GM18873 (cell line): ENCODE results near the gene ITGAL.
A peak's percentile ranks its signal among the peaks of the same experiment; 100 is the strongest.
"Not testable (repeated sequence)": the region's sequence is repeated elsewhere in the genome, so short reads cannot be mapped to it uniquely, and the experiment has no call there.

Source experiments
- ATAC-seq: cut with Tn5 transposase; IDR thresholded peaks from one replicate; pipeline ENCODE4 v1.9.1; 2021; ENCODE audit warnings: mild to moderate bottlenecking, moderate library complexity, moderate number of reproducible peaks; ENCODE audit not compliant: unreplicated experiment, low FRiP score

Gene ITGAL

DNA sequence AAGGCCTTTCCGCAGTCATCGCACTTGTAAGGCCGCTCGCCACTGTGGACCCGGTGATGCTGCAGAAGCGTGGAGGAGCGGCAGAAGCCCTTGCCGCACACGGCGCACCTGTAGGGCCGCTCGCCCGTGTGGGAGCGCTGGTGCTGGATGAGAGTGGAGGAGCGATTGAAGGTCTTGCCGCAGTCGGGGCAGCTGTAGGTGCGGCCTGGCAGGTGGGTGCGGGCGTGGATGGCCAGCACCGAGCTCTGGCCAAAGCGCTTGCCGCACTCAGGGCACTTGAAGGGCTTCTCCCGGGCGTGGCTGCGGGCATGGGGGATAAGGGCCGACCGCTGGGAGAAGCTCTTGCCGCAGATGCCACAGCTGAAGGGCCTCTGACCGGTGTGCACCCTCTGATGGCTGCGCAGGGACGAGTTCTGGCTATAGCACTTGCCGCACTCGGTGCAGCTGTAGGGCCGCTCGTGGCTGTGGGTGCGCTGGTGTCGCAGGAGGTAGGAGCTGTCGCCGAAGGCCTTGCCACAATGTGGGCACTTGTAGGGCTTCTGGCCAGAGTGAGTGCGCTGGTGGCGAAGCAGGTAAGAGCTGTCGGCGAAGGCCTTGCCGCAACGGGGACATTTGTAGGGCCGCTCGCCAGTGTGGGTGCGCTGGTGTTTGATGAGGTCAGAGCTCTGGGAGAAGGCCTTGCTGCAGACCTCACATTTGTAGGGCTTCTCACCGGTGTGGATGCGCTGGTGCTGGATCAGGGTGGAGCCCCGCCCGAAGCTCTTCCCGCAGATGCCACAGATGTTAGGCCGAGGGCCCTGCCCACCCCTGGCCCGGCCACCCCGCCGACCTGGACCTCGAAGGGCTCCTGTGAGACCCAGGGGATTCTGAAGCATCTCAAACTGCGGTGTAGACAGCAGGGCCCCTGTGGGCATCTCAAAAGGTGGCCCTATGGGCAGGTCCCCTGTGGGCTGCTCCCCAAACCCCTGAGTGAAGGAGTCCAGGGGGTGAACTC lies 52.3 kb downstream of the ITGAL start:
- ATAC-seq, result no peak

DNA sequence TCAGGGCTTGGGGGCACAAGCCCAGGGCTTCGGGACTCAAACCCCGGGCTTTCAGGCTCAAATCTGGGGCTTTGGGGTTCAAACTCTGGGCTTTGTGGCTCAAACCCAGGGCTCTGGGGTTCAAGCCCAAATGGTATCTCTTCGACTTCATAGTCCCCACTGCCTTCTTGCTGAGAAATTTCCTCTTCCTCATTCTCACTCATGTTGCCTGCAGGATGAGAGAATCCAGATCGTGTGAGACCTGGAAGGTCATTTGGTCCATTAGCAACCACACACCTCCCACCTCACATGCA lies 53.2 kb downstream of the ITGAL start:
- no peak for ATAC-seq

DNA sequence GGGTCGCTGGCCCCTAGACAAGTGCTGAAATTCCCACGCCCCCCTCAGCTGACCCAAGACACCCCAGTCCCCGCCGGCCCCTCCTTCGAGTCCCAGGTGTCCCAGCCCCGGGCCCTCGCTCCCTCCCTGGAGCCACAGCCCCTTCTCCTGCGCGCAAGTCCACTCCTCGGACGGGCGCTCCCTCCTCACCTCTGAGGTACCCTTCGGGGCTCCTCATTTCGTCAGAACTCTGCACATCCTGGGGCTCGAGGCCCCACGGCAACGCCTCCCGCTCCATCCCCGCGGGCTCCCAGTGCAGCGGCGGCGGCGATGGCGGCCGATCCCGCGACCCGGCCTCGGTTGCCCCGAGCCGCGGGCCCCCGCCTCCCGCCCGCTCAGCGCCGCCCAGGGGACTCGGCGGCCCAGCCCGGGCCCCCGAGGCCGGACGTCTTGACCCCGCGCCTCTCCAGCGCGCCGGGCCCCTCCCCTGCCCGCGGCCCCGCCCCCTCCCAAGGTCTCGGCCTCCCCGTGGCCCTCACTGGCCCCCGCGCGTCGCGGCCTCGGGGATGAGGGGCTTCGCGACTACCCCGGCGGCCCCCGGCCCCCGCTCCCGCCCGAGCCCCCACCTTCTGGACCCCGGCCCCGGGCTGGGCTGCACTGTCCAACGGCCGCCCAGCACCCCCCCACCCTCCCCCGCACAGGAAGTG lies 53.7 kb downstream of the ITGAL start, which contains the start of gene ZNF768:
Gene ZNF768, minus strand, starts transcription at position 430 of the 686 bp plus-strand sequence. Its CDS starts 153 bp downstream, at position 277.
- ATAC-seq, result no peak

DNA sequence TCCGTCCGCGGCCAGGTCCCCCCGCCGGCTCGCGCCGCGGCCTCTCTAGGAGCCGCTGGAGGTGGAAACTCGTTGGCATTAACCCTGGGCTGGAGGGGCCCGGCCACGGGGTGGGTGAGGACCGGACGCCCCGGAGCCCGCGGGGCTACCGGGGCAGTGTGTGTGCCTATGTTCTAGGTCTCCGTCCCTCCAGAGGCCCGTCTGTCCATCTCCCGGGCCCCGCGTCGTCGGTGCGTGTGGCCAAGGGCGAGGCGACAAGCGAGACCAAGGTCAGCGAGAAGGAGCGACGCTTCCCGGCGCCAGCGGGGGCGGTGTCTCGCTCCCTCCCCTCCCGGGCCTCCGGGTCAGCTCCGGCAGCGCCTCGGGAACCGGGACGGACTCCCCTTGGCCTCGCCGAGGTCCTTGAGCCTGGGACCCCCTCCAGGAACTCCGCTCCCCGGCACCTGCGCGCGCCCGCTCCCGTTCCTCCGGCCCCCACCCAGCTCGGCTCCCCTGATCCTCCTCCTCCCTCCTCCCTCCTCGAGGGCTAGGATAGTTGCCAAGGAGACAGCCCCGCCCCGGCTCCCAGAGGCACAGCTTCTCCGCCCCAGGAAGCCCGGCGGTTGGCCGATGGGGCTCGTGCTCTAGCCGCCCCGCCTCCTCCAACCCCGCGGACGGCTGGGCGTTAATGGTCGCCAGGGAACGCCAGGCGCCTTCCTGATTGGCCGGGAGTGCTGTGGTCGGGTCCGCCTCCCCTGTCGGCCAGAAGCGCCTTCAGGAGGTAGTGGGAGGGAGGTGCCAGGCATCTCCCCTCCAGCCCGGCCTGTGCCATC lies 54.5 kb downstream of the ITGAL start:
- ATAC-seq, result peak; percentile 69

DNA sequence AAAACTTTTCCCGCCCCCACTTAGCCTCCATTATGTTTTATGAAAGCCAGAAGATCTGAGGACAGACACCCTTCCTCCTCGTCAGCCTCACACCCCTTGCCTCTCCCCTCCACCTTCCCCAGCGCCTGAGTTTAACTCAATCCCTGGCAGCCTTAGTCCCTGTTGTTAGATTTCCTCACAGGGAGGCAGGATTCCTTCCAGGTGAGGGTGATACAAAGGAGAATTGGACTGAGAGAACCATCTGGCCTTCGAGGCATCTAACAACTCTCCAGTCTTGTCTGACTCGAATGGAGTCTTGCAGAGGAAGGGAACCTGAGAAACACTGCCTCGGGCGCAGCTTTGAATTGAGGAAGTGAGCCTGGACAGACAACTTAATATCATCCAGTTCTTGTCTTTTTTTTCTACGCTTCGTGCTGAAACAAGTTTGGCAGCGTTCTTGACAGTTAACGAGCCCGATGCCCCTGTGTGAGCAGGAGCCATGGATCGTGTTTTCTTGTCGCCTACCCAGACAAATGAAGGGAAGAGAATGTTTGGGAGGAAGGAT lies 55.2 kb downstream of the ITGAL start:
- no peak for ATAC-seq

DNA sequence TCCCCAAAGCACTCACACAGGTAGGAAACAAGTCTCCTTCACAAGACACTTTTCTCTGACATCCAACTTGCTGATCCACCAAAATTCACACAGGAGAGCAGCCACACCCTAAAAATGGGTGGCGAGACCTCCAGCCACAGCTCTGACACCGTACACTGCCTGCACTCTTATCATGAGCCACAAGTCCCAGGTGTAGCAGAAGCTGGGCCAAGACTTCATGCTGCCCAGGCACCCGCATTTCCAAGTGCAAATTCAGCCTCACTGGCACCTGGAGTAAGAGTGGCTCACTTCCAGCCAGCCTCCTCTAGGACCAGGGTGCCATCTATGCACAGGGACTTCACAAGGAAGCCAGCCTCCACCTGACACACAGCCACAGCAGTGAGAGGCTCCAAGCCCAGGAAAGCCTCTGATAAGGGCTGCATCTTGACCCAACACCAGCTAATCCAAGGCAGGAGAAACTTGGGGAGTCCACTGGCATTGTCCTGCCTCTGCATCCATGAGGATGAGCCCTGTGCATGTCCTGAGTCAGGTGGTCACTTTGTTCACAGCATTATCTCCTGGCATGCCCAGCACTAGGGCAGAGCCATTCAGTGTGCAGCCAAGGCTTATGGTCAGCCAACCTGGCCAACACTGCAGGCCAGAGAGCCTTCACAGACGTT lies 56.4 kb downstream of the ITGAL start:
- no peak for ATAC-seq

DNA sequence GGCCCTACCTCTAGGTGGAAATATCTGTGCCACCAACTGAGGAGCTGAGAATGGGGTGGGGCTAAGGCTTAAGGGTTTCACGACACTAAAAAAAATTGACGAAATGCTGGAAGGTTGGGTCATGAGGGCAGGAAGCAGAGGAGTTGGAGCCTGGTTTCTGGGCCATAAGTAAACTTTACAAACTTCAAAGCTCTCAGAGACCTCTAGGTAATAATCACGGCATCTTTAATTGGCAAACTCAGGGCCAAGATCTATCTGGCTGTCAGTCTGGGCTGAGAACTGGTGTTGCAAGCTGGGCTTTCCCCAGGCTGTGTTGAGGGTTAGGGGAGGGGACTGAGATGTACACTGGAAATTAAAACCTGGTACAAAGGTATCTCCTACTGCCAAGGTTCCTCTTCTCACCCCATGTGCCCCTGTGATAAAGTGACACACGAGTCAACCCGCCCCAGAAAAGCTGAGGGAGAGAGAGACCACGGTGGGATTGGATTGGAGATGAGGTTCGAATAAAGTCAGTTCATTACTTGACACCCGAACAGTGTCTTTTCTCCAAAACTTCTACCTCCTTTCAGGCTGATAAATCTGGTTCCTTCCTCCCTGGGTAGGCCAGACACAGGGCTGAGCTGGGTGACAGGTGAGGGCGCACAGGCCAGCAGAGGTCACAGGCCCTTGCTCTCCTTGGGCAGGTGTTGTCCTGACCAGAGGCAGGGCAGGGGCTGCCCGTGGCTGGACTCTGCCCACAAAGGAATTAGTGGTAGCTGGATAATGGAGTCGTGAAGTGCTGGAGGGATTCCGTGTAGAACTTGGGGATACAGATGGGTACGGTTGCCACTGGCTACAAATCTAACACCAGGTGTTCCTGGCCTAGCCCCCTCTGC lies 57.9 kb downstream of the ITGAL start:
- no peak for ATAC-seq

DNA sequence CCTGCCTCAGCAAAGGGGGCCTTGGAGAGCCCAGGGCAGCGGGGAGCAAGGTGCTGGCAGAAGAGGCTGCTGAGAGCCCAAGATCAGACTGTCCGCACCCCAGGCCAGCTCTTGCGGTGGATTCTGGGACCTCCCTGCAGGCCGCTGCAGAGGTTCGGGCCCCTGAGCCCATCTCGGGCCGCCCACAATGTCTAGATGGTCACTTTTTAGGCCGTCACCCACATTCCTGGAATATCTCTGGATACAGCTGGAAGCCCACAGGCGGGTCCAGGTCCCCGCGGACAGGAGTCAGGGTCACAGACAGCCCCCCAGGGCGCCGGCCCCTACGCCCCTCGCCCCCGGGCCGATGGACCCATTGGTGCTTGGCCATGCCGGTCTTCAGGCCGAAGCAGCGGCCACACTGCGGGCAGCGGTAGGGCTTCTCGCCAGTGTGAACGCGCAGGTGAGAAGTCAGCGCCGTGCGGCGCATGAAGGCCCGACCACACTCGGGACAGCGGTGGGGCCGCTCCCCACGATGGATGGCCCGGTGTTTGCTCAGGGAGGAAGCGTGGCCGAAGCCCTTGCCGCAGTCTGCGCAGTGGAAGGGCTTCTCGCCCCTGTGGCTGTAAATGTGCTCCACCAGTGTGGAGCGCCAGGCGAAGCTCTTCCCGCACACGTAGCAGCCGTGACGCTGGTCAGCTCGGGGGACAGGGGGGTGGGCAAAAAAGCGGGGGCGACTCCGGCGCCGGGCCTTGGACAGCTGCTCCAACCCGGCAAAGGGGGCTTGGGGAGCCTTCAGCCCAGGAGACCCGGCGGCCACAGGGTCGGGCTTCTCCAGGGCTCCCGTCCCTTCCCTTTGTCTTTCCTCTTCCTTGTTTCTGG lies 60.0 kb downstream of the ITGAL start:
- ATAC-seq, result no peak

DNA sequence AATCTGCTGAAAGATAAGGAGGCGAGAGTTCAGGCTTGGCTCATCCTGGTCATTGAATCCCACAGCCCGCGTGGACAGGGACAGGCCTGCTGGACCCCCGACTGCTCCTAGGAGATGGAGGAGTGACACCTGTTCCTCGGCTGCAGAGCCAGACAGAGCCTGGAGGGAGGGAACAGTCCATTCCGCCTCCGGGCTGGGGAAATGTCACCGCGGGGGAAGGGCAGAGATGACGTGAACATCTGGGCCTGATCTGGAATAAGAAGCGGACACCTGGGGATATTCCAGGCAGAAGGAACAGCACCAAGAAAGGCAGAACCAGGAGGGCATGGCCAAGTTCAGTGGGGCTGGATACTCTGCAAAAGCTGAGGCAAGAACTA lies 60.6 kb downstream of the ITGAL start:
- ATAC-seq, result no peak

DNA sequence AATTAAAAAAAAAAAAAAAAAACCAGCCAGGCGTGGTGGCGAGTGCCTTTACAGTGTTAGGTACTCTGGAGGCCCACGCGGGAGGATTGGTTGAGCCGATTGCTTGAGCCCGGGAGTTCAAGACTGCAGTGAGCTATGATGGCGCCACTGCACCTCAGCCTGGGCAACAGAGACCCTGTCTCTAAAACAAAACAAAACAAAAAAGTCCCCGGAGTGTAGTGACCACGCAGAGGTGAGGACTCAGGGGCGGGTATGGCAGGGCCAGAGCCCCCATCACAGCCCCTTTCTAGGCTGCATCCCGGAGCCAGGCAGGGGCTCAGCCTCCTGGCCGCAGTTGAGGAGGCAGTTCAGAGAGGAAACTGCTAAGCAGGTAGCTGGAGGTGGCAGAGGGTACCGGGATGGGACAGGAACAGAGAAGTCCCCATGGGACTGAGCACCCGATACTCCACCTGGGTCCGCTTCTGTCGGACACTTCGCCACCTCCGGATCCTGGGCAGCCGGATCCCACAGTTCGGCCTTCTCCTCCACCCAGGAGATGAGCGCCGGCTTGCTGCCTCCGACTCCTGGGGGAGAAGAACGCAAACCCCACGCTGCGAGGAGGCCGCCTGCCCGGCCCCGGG lies 61.3 kb downstream of the ITGAL start:
- no peak for ATAC-seq

DNA sequence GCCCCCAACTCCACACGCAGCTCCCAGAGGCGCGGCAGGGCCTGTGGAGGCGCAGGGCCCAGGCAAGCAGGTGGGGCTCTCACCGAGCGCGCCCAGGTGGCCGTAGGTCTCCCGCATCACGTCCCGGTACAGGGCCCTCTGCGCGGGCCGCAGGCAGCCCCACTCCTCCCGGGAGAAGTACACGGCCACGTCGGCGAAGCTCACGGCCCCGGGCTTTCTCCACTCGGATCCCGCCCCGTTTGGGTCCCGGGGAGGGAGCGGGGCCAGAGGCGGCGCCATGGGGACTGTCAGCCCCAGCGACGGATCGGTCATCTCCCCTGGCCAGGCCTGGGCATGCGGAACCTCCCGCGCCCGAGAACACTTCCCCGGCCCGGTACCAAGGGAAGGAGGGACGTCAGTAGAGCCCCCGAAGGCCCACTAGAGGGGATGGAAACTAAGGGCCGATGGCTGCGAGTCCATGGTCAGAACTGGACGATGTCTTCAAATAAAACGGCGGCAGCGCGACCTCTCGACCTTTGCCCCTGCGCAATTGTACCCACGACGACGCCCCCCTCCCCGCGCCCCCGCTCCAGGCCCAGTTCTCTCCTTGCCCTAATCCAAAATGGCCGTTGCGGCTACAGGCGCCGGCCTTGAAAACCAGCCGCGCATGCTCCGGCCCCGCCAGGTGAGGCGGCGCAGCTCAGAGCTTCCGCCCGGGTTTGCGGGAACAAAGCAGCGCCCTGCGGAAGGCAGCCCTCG lies 62.0 kb downstream of the ITGAL start, which contains the start of gene ZNF747:
Gene ZNF747, minus strand, starts transcription at position 491 of the 738 bp plus-strand sequence. Its CDS starts 179 bp downstream, at position 312.
- no peak for ATAC-seq

DNA sequence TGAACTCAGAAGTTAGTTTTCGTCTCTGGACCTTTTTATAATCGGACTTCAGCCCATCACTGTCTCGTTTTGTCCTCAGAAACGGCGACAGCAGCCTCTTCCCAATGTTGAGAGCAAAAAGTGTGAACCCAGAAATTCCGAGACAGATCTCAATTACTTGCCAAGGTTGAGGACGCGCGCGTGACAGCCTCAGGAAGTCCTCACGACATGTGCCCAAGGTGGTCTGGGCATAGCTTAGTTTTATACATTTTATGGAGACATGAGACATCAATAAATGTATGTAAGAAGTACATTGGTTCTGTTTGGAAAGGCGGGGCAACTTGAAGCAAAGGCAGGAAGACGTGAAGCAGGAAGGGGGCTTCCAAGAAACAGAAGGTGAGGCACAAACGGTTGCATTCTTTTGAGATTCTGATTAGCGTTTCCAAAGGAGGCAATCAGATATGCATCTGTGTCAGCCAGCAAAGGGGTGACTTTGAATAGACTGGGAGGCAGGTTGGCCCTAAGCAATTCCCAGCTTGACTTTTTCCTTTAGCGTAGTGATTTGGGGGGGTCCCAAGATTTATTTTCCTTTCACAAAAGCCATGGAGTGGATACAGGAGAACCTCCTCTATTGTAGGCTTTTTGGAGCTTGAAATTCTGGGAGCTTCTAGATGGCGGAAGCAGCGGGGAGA lies 62.7 kb downstream of the ITGAL start:
- ATAC-seq, result no peak

DNA sequence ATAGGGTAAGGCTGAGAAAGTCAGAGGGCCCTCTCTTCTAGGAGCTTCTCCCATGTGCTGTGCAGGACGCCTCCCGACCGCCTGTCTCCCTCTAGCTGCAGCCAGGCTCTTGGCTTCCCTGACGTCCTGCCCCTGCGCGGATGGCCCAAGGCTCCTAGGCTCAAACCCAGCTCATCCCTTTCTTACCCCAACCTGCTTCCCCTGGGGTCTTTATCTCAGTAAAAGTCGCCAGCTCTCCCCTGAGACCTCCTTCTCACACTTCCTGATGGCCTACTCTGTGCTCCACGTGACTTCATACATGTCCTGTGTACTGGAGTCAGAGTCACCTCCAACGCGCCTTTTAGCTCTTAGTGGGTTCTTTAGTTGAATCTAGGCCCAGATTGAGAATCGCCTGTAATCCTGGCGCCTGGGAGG lies 63.2 kb downstream of the ITGAL start:
- ATAC-seq, result no peak

DNA sequence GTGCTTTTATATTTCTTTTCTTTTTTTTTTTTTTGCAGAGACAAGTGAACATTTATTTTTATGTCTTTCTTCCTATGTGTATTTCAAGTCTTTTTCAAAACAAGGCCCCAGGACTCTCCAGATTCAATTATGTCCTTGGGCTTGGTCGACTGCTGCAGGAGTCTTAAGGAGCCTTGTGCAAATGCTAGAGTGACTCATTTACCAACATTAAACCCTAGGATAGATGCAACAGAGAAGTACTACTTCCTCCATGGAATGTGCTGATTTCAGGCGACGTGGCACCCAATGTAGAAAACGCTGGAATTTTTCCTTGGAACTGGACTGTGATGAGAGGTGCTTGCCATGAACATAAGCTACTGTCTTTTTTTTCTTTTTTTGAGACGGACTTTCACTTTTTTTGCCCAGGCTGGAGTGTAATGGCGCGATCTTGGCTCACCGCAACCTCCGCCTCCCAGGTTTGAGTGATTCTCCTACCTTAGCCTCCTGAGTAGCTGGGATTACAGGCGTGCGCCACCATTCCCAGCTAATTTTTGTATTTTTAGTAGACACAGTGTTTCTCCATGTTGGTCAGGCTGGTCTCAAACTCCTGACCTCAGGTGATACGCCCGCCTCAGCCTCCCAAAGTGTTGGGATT lies 64.0 kb downstream of the ITGAL start:
- ATAC-seq, result not testable (repeated sequence)

DNA sequence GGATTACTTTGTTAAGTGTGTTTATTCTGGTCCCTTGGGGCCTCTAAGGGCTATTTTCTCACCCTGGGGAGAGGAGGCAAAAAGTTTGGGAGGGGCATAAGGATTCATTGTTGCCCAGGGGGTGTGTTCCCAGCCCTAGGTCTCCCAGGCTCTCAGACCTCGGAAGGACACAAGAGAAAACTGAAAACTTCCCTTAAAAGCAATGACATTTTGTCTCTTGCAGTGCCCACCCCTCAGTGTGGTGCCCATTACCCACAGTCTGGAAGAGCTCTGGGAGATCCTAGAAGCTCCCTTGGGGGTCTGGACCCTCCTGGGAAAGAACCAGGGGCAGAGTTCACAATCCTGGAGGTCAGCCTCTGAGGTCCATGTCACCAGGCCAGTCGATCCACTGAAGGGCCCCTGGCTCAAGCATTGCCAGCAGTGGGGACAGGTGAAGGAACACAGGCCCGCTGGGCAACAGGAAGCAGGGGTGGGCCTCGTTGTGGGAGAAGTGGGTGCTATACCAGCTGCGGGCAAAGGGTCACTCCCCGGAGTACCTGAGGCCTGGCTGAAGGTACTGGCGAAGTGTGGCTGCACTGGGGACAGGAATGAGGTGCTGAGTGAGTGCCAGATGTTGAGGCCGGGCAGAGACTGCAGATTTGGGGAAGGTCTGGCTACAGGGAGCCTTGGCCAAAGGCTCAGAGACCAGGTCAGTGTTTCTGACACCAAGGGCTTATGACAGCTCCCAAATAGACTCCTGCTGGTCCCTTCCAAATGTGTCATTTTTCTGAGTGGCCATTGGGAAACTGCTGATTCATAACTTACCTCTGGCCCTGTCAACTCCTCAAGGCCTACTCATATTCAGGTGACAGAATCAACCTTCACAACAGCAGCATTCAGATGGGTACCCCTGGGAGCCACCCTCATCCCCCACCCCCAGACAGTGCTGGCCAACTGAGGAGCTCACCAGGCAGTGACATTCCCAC lies 66.7 kb downstream of the ITGAL start:
- ATAC-seq, result no peak
